Measurements from ENCODE around the gene F2R. TPM values are rescaled to one million over a fixed set of nuclear protein-coding genes. Genes with fewer than 3 reads are reported as not detected.

Gene F2R
- total and polyA plus RNA-seq, 9 of the 15 experiments (the other 6 are each of a cell fraction or from before 2014, with no cell fraction given): 4.0 to 34.7 (median 15.1) TPM

GRCh38 chr5:76674330-76675066 is 41.4 kb upstream of the F2R start:
- no peaks in the 10 kb centered on the region for H3K9me3 ChIP-seq (replicated peaks; ENCODE audit: control insufficient read depth, insufficient read depth, low read depth, low read length)
- H3K27me3 ChIP-seq (ENCODE audit: control insufficient read depth in 2 of 2, insufficient read depth in 2 of 2, low read length in 2 of 2): no peaks in the 10 kb centered on the region
- in situ Hi-C loops (cut with MboI) (no loop called here), intact Hi-C loops (cut with micrococcal nuclease) (no loop called here)
- no peak overlapping the region for H3K27ac ChIP-seq (ENCODE audit: extremely low read depth, low read depth, low read length)
- ChIA-PET CTCF (ENCODE audit: low intra/inter-chr PET ratio) (no interaction called here), POLR2A (no interaction called here)
- no TSS peak for BruUV-seq (replicated peaks)
- peak in 1 of 4 experiments; percentile 27 for DNase-seq (ENCODE audit: extremely low read depth in 1 of 4, low spot score in 3 of 4)
- H2AFZ ChIP-seq (ENCODE audit: low read depth, low read length): no peak overlapping the region
- 43% methylated on average over 8 of the region's 8 CpGs for WGBS (ENCODE audit: insufficient coverage, low coverage, missing lambda C conversion rate)
- no peaks in the 10 kb centered on the region for H3K9me1 ChIP-seq (ENCODE audit: control insufficient read depth, insufficient read depth, low read length)
- H3K4me1 ChIP-seq (replicated peaks in 1 of 2; ENCODE audit: control insufficient read depth in 2 of 2, insufficient read depth in 2 of 2, low read length in 2 of 2): no peaks in the 10 kb centered on the region; a peak in 1 of 5 replicates
- peaks cover 3% of the 10 kb centered on the region; the same call in 1 of the 3 replicates for H3K36me3 ChIP-seq (ENCODE audit: control insufficient read depth, insufficient read depth, low read length)
- no peaks in the 10 kb centered on the region for H3K79me2 ChIP-seq (ENCODE audit: control insufficient read depth, insufficient read depth, low read length)
- TF ChIP-seq ZNF740 (CRISPR knock-in tag; IDR thresholded peaks at IDR 0.05) (peak; percentile 79), ZNF740 (tag; IDR thresholded peaks at IDR 0.05) (no peak), CTCF (IDR thresholded peaks at IDR 0.05 in 2 of 3, conservative IDR thresholded peaks at IDR 0.05 in 1 of 3; ENCODE audit: insufficient read depth in 2 of 3, low read depth in 1 of 3, low read length in 3 of 3) (0 out of 6 replicates have a peak, but pooled peaks of 1 of the 3 experiments have one; percentile 22), SAP30 (IDR thresholded peaks at IDR 0.05; ENCODE audit: borderline replicate concordance, insufficient read depth, low read depth, low read length, poor library complexity, severe bottlenecking) (no peak), STAG1 (CRISPR knock-in tag; IDR thresholded peaks at IDR 0.05; ENCODE audit: borderline replicate concordance) (no peak), SPI1 (IDR thresholded peaks at IDR 0.05; ENCODE audit: borderline replicate concordance, low read depth, low read length) (peak; percentile 65; the same call in 1 of the 2 replicates)
- H4K20me1 ChIP-seq (replicated peaks; ENCODE audit: control insufficient read depth, insufficient read depth, low read length): no peaks in the 10 kb centered on the region
- no peak overlapping the region for H3K9ac ChIP-seq (ENCODE audit: insufficient read depth in 1 of 2, low read depth in 2 of 2, low read length in 2 of 2)
- no peak for FAIRE-seq
- peak; percentile 77 for ATAC-seq
- H3K4me2 ChIP-seq (ENCODE audit: insufficient read depth, low read length): no peak overlapping the region
- no peak overlapping the region for H3K4me3 ChIP-seq
